ENCODE results near the gene FAM118B. TPM values are rescaled to one million over a fixed set of nuclear protein-coding genes. Genes with fewer than 3 reads are reported as not detected.

The FAM118B gene
- total RNA-seq, 1 donor from 2014 or later = 19.4 TPM

DNA sequence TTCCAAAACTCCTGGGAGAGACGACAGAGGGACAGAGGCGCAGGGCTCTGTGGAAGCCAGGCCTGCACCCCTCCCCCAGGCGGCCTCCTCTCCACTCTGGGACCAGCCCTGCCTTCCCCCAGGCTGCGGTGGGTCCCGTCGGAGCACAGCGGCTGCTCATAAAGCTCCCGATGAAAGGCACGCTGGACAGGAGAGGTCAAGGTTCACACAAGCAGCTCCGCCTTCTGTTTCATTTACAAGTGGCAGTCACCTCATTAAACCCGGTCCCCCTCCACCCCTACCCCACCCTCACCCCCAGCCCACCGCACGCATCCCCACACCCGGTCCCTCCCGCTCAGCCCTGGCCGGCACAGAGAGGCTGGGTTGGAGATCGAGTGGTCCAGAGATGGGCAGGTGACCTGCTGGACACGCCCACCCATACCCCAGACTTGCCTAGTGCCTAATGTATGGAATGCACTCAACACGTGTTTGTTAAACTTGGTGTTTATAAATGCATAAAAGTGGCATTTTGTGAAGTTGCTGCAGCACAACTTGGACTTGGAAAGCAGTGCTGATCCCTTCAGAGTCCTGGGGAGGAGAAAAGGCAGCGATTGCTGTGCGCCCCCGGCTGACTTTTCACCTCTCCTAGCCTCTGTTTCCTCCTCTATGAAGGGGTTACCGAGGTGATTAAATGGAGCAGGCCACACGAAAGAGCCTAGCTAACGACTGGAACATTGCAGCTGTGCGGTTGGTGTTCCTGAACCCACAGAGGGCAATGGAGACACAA, 26.1 kb upstream of the FAM118B start:
- intact Hi-C loops (cut with DNase I) = no loop called here
- DNase-seq (ENCODE audit: low spot score) (peak; percentile 46), ATAC-seq (no peak)

DNA sequence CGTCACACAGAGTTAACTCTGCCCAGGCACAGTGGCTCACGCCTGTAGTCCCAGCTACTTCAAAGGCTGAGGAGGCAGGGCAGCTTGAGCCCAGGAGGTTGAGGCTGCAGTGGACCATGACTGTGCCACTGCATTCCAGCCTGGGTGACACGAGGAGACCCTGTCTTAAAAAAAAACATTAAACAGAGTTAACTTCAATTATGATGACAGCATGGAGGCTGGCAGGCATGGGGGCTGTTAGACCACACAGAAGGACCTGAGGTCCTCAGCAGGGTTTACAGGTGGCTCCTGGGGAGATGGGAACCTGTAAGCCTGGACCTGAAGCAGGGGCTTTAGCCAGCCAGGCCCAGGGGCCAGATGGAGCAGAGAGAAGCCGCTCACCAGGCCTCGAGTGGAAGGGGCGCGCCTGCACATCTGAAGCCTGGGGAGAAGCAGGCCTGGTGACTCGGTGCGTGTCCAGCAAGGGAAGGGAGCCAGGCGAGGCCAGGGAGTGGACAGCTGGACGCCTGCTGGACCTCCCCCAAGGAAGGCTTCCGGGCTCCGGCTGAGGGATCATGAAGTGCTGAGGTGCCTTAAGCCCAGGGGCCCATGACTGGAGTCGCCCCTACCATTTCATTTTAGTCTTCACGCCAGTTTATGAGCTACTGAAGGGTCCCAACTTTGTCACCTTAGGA, 25.4 kb upstream of the FAM118B start:
- ATAC-seq = peak; percentile 58
- intact Hi-C loops (cut with DNase I) = no loop called here
- peak; percentile 69 for DNase-seq (ENCODE audit: low spot score)

DNA sequence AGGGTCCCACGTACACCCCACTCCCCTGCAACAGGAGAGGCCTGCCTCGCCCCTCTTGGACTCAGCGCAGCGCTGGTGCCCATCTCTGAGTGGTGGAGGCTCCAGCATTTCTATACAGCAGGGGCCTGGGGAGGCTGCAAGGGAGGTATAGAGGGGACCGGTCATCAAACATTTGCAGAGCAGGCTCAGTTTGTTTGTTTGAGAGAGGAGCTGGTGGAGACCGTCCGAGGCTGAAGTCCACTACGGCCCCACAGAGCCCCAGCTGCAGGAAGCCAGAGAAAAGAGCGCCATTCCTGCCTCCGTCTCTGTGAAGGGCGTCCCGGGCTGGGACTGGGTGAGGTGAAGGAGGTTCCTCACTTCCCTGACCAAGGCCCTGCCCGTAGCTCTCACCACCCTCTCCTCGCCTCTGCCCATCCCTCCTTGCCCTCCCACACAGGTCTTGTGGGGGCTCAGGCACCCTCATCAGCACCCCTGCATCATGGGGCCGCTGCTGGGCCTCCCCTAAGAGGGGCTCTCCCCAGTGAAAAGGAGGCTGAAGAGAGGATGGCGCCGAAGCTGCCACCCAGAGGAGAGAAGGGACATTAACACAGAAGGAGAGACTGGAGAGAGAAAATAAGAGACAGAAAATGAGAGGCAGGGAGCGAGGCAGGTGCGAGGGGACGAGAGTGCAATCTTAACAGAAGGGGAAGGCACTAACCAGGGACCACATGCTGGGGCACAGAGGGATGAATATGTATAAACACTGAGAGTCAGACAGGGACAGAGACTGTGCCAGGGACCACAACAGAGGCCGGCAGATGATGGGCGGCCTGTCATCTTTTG, 24.7 kb upstream of the FAM118B start:
- intact Hi-C loops (cut with DNase I) = no loop called here
- DNase-seq (ENCODE audit: low spot score) (peak; percentile 56), ATAC-seq (peak; percentile 40)

DNA sequence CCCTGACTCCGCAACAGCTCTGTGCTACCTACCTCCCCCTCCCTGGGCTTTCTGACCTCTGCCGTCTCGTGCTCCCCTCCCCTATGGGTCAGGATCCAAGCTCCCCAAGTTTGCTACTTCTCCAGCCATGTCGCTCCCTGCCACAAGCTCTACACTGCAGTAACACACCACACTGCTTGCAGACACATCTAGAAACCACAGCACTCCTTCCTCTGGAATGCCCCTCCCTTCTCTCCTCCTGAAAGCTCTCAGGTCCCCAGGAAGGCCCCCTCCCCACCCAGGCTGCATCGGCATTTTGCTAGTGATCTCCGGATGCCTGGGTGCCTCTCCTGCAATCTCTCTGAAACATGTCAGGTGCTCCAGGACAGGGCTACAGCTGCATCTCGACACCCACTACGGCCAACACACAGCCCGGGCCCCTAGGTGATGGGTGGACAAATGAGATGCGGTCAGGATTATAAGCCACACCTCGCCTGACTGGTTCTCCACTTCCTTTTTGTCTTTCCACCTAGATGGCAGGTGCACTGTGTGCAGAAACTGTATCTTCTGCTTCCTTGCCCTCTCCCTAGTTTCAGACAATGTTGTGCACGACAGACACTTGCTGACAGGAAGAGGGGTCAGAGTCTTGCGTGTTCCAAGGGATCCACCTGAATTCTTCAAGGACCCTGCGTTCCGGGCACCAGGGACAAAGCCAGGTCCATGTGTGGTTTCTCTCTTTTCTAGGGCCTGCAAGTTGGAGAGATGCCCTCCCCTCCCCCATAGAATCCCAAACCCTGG, 23.1 kb upstream of the FAM118B start:
- ATAC-seq (no peak), DNase-seq (ENCODE audit: low spot score) (no peak)
- intact Hi-C loops (cut with DNase I) = no loop called here

GRCh38 chr11:126189109-126189929, 22.3 kb upstream of the FAM118B start:
- ATAC-seq = peak; percentile 24
- intact Hi-C loops (cut with DNase I) = no loop called here
- DNase-seq (ENCODE audit: low spot score) = no peak

DNA sequence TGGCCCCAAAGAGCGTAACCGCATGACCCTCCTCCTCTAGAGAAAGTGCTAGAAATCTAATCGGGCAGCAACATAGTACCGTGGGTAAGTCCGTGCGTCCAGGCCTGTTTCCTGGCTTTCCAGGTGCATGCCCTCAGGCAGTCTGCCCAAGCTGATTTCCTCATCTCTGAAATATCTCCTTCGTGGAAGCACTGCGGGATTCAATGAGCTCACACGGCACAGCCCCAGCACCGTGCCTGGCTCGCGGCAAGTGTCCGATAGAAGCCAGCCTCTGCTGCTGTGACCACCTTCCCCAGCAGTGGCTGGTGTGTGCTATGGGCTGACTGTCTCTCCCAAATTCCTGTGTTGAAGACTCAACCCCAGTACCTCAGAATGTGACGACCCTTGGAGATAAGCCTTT, 20.8 kb upstream of the FAM118B start:
- no peak for DNase-seq (ENCODE audit: low spot score)
- no peak for ATAC-seq
- intact Hi-C loops (cut with DNase I) = loop anchor here (2.0 kb wide), 1 partner anchor 266 kb away; no protein-coding TSS in a partner anchor

DNA sequence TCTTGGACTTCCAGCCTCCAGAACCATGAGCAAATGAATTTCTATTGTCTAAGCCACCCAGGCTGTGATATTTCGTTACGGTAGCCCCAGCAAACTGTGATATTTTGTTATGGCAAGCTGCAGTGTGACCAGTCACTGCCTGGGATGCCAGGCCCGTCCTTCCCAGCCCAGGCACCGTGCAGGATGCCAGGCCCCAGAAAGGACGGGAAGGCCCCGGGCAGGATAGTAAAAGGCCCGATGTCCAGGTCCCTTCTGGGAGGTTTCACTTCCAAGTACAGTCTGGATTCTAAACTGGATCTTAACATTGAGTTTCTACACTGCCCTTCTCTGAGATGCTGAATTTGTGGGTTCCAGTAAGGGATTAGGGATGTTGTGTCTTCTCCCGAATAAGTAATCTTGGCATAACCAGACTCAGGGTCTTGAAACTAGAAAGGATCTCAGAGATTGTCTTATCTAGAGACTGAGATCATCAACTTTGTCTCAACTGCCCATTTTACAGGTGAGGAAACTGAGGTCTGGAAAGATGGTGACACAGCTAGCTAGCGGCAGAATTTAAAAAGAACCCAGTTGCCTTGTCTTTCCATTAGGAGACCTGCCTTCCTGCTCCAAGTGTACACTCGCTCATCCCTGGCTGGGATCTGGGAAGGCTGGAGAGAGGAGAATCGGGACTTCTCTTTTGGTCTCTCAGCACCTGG, 20.1 kb upstream of the FAM118B start:
- intact Hi-C loops (cut with DNase I) = loop anchor here (2.0 kb wide), 1 partner anchor 267 kb away; no protein-coding TSS in a partner anchor

DNA sequence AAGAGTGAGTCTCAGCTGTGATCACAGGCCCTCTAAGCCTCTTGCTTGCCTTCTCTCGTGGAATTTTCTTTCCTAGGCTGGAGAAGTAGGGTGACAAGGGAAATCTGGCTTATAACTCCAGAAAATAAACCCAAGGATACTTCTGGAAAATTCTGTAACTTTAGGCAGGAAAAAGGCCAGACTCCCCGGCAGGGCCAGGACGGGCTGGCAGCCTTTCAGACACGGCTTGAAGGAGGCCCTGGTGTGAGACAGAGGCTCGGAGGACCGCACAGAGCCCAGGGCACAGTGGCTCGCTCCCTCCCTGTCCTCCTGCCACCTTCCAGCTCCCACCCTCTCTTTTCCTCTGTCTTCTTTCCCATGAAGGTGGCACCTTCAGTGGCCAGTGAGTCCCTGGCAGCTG, 19.2 kb upstream of the FAM118B start:
- ATAC-seq = no peak
- no peak for DNase-seq (ENCODE audit: low spot score)
- intact Hi-C loops (cut with DNase I) = no loop called here

More for the DNA sequence above, 20.1 kb upstream of the FAM118B start:
- no peak for DNase-seq (ENCODE audit: low spot score)
- no peak for ATAC-seq

DNA sequence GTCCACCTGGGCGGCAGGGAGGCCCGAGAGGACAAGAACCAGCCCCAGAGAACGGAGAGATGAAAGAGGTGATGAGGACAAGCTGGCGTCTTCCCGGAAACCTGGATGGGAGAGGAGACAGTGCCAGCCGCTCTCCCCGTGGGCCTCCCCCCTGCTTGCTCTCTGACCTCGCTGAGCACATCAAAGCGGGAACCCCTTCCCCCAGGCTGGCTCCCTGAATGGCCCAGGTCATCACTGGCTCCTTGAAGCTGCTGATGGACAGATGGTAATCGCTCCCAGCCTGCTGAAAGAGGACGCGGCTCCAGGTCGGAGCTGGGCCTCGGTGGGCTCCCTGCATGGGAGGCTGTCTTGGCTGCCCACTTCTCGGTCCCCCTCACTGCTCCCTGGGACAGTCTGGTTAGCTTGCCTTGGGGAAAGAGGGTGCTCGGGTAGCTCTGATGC, 18.5 kb upstream of the FAM118B start:
- ATAC-seq (no peak), DNase-seq (ENCODE audit: low spot score) (no peak)
- intact Hi-C loops (cut with DNase I) = no loop called here

DNA sequence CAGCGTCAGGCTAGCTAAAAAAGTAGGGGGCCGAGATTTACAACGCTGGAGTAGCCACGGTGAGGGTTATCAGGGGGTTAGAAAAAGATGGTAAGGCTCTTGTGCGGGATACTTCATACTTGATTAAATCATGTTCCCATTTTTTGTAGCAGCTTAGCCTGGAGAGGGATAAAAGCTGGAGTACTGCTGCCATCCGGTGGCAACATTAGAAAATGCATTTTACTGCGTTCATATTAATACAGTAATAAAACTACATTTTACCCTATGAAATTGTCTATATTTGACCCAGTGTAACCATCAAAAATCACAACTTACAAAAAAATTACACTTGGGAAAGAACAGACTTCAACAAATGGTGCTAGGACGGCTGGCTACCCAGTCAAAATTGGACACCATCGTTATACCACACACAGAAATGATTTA, 17.4 kb upstream of the FAM118B start:
- ATAC-seq = peak; percentile 77
- DNase-seq (ENCODE audit: low spot score) = peak; percentile 77
- intact Hi-C loops (cut with DNase I) = no loop called here

DNA sequence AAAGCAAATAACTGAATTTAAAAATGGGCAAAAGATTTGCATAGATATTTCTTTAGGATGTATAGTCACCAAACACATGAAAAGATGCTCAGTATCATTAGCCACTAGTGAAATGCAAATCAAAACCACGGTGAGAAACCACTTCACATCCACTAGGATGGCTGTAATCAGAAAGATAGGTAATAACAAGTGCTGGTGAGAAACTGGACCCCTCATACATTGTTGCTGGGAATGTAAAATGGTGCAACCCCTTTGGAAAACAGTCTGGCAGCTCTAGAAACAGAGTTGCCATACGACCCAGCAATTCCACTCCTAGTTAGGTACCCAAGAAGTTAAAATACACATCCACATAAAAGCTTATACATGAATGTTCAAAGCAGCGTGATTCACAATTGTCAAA, 16.5 kb upstream of the FAM118B start:
- intact Hi-C loops (cut with DNase I) = no loop called here

GRCh38 chr11:126197277-126197939, 14.2 kb upstream of the FAM118B start:
- DNase-seq (ENCODE audit: low spot score) (no peak), ATAC-seq (no peak)
- intact Hi-C loops (cut with DNase I) = no loop called here

More for the DNA sequence above, 16.5 kb upstream of the FAM118B start:
- no peak for DNase-seq (ENCODE audit: low spot score)
- ATAC-seq = no peak

GRCh38 chr11:126198648-126199047, 12.9 kb upstream of the FAM118B start:
- no peak for ATAC-seq
- intact Hi-C loops (cut with DNase I) = no loop called here
- DNase-seq (ENCODE audit: low spot score) = no peak

DNA sequence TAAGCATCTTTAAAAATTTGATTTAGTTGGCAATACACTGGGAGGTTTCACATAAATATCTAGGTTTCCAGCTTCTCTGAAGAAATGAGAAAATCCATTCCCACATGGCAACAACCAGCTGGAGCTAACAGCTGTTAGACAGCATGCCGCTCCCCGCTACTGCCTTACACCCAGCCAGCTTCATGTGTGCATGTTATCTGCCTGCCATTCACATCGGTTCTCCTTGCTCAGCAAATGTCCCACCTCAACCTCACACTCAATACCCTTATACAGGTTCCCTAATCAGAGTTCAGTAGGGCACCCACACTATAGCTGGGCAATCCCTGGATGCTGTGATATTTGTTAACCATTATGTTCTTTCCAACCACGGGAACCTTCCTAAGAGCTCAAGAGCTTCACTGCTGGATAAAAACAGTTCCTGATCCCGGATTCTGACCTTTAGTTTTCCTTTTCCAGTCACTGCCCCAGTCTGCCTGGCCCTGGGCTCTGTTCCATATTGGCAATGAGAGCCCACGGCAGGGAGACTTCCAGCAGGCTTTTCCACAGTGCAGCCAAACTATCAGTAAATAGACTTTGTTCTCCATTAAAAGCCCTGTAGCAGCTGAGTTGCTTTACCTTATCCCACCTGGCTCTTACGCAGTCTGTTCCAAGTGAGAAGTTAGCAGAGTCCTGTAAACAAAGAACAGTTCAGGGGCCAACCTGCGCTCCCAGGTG, 8.8 kb upstream of the FAM118B start:
- ATAC-seq (no peak), DNase-seq (ENCODE audit: low spot score) (no peak)
- intact Hi-C loops (cut with DNase I) = no loop called here

- DNase-seq (ENCODE audit: low spot score) = no peak
- ATAC-seq = no peak
- intact Hi-C loops (cut with DNase I) = no loop called here
Measured at GRCh38 chr11:126205359-126205758, 6.2 kb upstream of the FAM118B start.

- DNase-seq (ENCODE audit: low spot score) (no peak), ATAC-seq (no peak)
- intact Hi-C loops (cut with DNase I) = no loop called here
Measured at GRCh38 chr11:126207896-126208295, 3.7 kb upstream of the FAM118B start.
